GM12878 (cell line): ENCODE measurements around the gene GALR3. TPM values are rescaled to one million over a fixed set of nuclear protein-coding genes. Genes with fewer than 3 reads are reported as not detected.

Experiments
- BMI1 ChIP-seq: fragments of 450-650 bp; IDR thresholded peaks from 2 replicates; pipeline ENCODE4 v1.6.1; 2016; ENCODE audit warnings: mild to moderate bottlenecking, moderate library complexity, borderline replicate concordance
- DPF2 ChIP-seq: fragments of 450-650 bp; IDR thresholded peaks from 2 replicates; pipeline ENCODE4 v1.6.1; 2017; ENCODE audit warnings: mild to moderate bottlenecking
- ESRRA ChIP-seq: IDR thresholded peaks from 2 replicates; pipeline ENCODE4 v1.6.1; 2012; ENCODE audit warnings: mild to moderate bottlenecking, low read length, improper control_type of control experiment
- ETV6 ChIP-seq, 2 experiments: fragments of 450-650 bp in 1 of 2; IDR thresholded peaks in 1 of 2; conservative IDR thresholded peaks in 1 of 2; 2 replicates each; pipeline ENCODE4 v1.6.1; 2014; ENCODE audit warnings: antibody characterized with exemption in 1 of 2, borderline replicate concordance in 1 of 2, low read depth in 1 of 2, mild to moderate bottlenecking in 1 of 2, moderate library complexity in 1 of 2
- IRF4 ChIP-seq: IDR thresholded peaks from 2 replicates; pipeline ENCODE4 v1.6.1; 2011; ENCODE audit warnings: low read depth, low read length
- MTA2 ChIP-seq: fragments of 450-650 bp; IDR thresholded peaks from 2 replicates; pipeline ENCODE4 v1.6.1; 2016; ENCODE audit warnings: low read depth, mild to moderate bottlenecking, moderate library complexity
- NRF1 ChIP-seq: conservative IDR thresholded peaks from 2 replicates; pipeline ENCODE4 v1.6.1; 2011; ENCODE audit warnings: mild to moderate bottlenecking, low read depth, low read length, improper control_type of control experiment
- RUNX3 ChIP-seq: IDR thresholded peaks from 2 replicates; pipeline ENCODE4 v1.6.1; 2012; ENCODE audit warnings: low read length, inconsistent platforms
- SMARCA5 ChIP-seq: fragments of 450-650 bp; IDR thresholded peaks from 2 replicates; pipeline ENCODE4 v1.6.1; 2017; ENCODE audit warnings: mild to moderate bottlenecking
- SRF ChIP-seq, 2 experiments: IDR thresholded peaks; 2 replicates each; pipeline ENCODE4 v1.6.1; 2011; ENCODE audit warnings: low read depth in 2 of 2, low read length in 2 of 2, mild to moderate bottlenecking in 1 of 2, moderate library complexity in 1 of 2
- TCF12 ChIP-seq: IDR thresholded peaks from 2 replicates; pipeline ENCODE4 v1.6.1; 2011; ENCODE audit warnings: low read depth, mild to moderate bottlenecking, low read length
- WRNIP1 ChIP-seq: IDR thresholded peaks from 2 replicates; pipeline ENCODE4 v1.6.1; 2011; ENCODE audit warnings: low read depth, low read length, improper control_type of control experiment, borderline replicate concordance
- polyA plus RNA-seq, 11 experiments: library from polyadenylated mRNA; depleted of rRNA in 4 of 11; unstranded in 6 of 11; stranded (reverse) in 5 of 11; fragments of >200 nt; fragmentation: Nextera tagmentation in 4 of 11; fragmentation: Illumina TruSeq in 1 of 11; extraction: Ambion mirVana in 4 of 11; extraction: Trizol in 1 of 11; gene quantifications; 1 replicate in 1 of 11; 2 replicates in 10 of 11; pipeline versions ENCODE4 v1.2.1 to v1.2.3, GENCODE V29; 2011 to 2016; ENCODE audit warnings: inconsistent platforms in 2 of 11, missing spikeins in 2 of 11, low read depth in 1 of 11
- total RNA-seq, 4 experiments: library from RNA; depleted of rRNA in 3 of 4; stranded (reverse); fragments of >200 nt in 3 of 4; fragmentation: Illumina TruSeq in 1 of 4; extraction: Trizol in 1 of 4; gene quantifications; 2 replicates each; pipeline versions ENCODE4 v1.2.1 to v1.2.3, GENCODE V29; 2013 to 2021
- TF ChIP-seq, protein P1 (sequence below): fragments of 450-650 bp; IDR thresholded peaks from 2 replicates; pipeline ENCODE4 v1.6.1; 2017; ENCODE audit warnings: mild to moderate bottlenecking, low read depth, inconsistent platforms; ENCODE audit not compliant: poor library complexity, severe bottlenecking
- TF ChIP-seq, protein P2 (sequence below): fragments of 450-650 bp; formaldehyde crosslinking; IDR thresholded peaks from 2 replicates; pipeline ENCODE4 v1.4.0; 2022; ENCODE audit warnings: mild to moderate bottlenecking, moderate library complexity
- TF ChIP-seq, protein P3 (sequence below): fragments of 450-650 bp; IDR thresholded peaks from 2 replicates; pipeline ENCODE4 v1.6.1; 2018; ENCODE audit warnings: mild to moderate bottlenecking, low read depth, moderate library complexity; ENCODE audit not compliant: partially characterized antibody
- TF ChIP-seq, protein P4 (sequence below): fragments of 450-650 bp; IDR thresholded peaks from 2 replicates; pipeline ENCODE4 v1.6.1; 2017; ENCODE audit warnings: borderline replicate concordance

The GALR3 gene
- total and polyA plus RNA-seq, 10 of the 15 experiments (the other 5 are each of a cell fraction or from before 2014, with no cell fraction given): not detected

DNA sequence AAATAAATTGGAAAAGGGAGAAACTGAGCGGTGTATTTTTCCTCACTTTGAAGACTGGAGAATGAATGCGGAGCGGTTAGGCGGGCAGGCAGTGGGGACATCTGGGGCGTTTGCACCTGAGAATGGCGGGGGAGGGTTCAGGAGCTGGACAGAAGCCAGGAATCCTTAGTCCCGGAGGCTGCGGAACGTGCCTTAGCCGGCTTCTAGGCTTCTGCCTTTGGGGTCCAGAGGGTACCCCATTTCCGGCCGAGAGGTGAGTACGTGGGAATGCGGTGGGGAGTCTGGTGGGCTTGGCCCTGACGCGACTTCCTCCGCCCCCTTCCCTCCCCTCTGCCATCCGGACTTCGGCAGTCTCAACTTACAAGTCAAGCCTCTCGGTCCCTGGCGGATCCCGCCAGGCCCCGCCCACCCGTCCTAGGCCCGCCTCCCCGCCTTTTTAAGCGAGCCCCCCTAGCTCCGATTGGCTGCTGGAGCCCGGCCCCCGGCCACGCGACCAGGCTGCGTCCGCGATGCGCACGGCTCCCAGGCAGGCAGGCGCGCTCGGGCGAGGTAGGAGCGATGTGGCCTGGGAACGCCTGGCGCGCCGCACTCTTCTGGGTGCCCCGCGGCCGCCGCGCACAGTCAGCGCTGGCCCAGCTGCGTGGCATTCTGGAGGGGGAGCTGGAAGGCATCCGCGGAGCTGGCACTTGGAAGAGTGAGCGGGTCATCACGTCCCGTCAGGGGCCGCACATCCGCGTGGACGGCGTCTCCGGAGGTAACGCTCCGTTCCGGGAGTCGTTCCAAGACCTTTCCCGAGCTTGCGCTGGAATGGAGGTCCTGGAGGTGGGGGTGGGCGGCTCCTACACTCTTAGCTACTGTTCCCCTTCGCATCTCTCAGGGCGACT, 15.5 kb upstream of the GALR3 start, which contains the start of gene GCAT (continued):
- TF ChIP-seq, protein P1, sequence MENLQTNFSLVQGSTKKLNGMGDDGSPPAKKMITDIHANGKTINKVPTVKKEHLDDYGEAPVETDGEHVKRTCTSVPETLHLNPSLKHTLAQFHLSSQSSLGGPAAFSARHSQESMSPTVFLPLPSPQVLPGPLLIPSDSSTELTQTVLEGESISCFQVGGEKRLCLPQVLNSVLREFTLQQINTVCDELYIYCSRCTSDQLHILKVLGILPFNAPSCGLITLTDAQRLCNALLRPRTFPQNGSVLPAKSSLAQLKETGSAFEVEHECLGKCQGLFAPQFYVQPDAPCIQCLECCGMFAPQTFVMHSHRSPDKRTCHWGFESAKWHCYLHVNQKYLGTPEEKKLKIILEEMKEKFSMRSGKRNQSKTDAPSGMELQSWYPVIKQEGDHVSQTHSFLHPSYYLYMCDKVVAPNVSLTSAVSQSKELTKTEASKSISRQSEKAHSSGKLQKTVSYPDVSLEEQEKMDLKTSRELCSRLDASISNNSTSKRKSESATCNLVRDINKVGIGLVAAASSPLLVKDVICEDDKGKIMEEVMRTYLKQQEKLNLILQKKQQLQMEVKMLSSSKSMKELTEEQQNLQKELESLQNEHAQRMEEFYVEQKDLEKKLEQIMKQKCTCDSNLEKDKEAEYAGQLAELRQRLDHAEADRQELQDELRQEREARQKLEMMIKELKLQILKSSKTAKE: no peak
- TF ChIP-seq DPF2 (0 out of 2 replicates have a peak, but pooled peaks have one; percentile 51), NRF1 (peak; percentile 43), ETV6 (conservative IDR thresholded peaks at IDR 0.05 in 1 of 2, IDR thresholded peaks at IDR 0.05 in 1 of 2; ENCODE audit: borderline replicate concordance in 1 of 2, low read depth in 1 of 2) (no peak), SMARCA5 (no peak), MTA2 (no peak), ESRRA (no peak), WRNIP1 (no peak), IRF4 (no peak), BMI1 (no peak), RUNX3 (no peak), TCF12 (no peak), SRF (IDR thresholded peaks at IDR 0.05; ENCODE audit: low read depth in 2 of 2, low read length in 2 of 2) (peak; percentile 53 to 80; a peak in 1 of 4 replicates)
- TF ChIP-seq, protein P2, sequence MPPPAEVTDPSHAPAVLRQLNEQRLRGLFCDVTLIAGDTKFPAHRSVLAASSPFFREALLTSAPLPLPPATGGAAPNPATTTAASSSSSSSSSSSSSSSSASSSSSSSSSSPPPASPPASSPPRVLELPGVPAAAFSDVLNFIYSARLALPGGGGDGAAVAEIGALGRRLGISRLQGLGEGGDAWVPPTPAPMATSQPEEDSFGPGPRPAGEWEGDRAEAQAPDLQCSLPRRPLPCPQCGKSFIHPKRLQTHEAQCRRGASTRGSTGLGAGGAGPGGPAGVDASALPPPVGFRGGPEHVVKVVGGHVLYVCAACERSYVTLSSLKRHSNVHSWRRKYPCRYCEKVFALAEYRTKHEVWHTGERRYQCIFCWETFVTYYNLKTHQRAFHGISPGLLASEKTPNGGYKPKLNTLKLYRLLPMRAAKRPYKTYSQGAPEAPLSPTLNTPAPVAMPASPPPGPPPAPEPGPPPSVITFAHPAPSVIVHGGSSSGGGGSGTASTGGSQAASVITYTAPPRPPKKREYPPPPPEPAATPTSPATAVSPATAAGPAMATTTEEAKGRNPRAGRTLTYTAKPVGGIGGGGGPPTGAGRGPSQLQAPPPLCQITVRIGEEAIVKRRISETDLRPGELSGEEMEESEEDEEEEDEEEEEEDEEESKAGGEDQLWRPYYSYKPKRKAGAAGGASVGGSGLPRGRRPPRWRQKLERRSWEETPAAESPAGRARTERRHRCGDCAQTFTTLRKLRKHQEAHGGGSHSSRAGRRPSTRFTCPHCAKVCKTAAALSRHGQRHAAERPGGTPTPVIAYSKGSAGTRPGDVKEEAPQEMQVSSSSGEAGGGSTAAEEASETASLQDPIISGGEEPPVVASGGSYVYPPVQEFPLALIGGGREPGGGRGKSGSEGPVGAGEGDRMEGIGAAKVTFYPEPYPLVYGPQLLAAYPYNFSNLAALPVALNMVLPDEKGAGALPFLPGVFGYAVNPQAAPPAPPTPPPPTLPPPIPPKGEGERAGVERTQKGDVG (CRISPR knock-in tag): no peak
- TF ChIP-seq, protein P3, sequence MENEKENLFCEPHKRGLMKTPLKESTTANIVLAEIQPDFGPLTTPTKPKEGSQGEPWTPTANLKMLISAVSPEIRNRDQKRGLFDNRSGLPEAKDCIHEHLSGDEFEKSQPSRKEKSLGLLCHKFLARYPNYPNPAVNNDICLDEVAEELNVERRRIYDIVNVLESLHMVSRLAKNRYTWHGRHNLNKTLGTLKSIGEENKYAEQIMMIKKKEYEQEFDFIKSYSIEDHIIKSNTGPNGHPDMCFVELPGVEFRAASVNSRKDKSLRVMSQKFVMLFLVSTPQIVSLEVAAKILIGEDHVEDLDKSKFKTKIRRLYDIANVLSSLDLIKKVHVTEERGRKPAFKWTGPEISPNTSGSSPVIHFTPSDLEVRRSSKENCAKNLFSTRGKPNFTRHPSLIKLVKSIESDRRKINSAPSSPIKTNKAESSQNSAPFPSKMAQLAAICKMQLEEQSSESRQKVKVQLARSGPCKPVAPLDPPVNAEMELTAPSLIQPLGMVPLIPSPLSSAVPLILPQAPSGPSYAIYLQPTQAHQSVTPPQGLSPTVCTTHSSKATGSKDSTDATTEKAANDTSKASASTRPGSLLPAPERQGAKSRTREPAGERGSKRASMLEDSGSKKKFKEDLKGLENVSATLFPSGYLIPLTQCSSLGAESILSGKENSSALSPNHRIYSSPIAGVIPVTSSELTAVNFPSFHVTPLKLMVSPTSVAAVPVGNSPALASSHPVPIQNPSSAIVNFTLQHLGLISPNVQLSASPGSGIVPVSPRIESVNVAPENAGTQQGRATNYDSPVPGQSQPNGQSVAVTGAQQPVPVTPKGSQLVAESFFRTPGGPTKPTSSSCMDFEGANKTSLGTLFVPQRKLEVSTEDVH: no peak
- TF ChIP-seq, protein P4, sequence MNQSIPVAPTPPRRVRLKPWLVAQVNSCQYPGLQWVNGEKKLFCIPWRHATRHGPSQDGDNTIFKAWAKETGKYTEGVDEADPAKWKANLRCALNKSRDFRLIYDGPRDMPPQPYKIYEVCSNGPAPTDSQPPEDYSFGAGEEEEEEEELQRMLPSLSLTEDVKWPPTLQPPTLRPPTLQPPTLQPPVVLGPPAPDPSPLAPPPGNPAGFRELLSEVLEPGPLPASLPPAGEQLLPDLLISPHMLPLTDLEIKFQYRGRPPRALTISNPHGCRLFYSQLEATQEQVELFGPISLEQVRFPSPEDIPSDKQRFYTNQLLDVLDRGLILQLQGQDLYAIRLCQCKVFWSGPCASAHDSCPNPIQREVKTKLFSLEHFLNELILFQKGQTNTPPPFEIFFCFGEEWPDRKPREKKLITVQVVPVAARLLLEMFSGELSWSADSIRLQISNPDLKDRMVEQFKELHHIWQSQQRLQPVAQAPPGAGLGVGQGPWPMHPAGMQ: no peak
